Panc1 (cell line): ENCODE results near the gene NCKAP5L. TPM values are rescaled to one million over a fixed set of nuclear protein-coding genes. Genes with fewer than 3 reads are reported as not detected.

Experiments used
- ATAC-seq: fragments of 200-7000 bp; cut with Tn5 transposase; 2 replicates; pipeline ENCODE4 v1.9.1; 2020; ENCODE audit warnings: mild to moderate bottlenecking, moderate library complexity
- BruUV-seq: library from RNA; stranded (reverse); fragments of 400-500 nt; replicated peaks from 2 replicates; lab custom pipeline; 2021; lab: Mats Ljungman, UMichigan
- CTCF ChIA-PET: fragments of 300-600 bp; sonication (Branson Sonifier 250); formaldehyde crosslinking; loops from one replicate; lab custom pipeline; 2022; ENCODE audit warnings: antibody characterized with exemption; lab: Charles Lee
- POLR2A ChIA-PET: fragments of 300-600 bp; sonication (Branson Sonifier 250); formaldehyde crosslinking; loops from one replicate; lab custom pipeline; 2022; ENCODE audit warnings: antibody characterized with exemption; lab: Charles Lee
- DNase-seq: peaks from one replicate; pipeline ENCODE4 v3.0.0-alpha.2; 2010; ENCODE audit warnings: low read depth, low spot score
- H3K27ac ChIP-seq: 2 replicates; pipeline ENCODE4 v1.5.1; 2011; ENCODE audit warnings: mild to moderate bottlenecking, low read length, inconsistent platforms
- H3K27me3 ChIP-seq: fragments of 200-500 bp; sonication (Bioruptor generic); 2 replicates; pipeline ENCODE4 v1.6.0; 2014; ENCODE audit warnings: low read length, inconsistent platforms; ENCODE audit not compliant: control insufficient read depth, insufficient read depth
- H3K36me3 ChIP-seq: fragments of 200-500 bp; sonication (Bioruptor generic); 2 replicates; pipeline ENCODE4 v1.5.1; 2014; ENCODE audit warnings: inconsistent platforms, mild to moderate bottlenecking, low read length, moderate library complexity; ENCODE audit not compliant: control insufficient read depth, insufficient read depth
- H3K4me1 ChIP-seq: 2 replicates; pipeline ENCODE4 v1.5.1; 2011; ENCODE audit warnings: inconsistent platforms, mild to moderate bottlenecking, low read length, moderate library complexity; ENCODE audit not compliant: control insufficient read depth, insufficient read depth
- H3K4me3 ChIP-seq, 2 experiments: 2 replicates each; pipeline ENCODE4 v1.5.1; 2011 to 2012; ENCODE audit warnings: low read depth in 2 of 2, low read length in 2 of 2, mild to moderate bottlenecking in 2 of 2, inconsistent platforms in 1 of 2, moderate library complexity in 1 of 2
- H3K9me3 ChIP-seq: fragments of 200-500 bp; sonication (Bioruptor generic); 2 replicates; pipeline ENCODE4 v1.5.1; 2014; ENCODE audit warnings: low read depth, mild to moderate bottlenecking, inconsistent platforms, low read length, moderate library complexity; ENCODE audit not compliant: control insufficient read depth, insufficient read depth
- CTCF ChIP-seq: fragments of 450-650 bp; IDR thresholded peaks from 2 replicates; pipeline ENCODE4 v1.5.1; 2017; ENCODE audit warnings: mild to moderate bottlenecking
- POLR2AphosphoS5 ChIP-seq: IDR thresholded peaks from 2 replicates; pipeline ENCODE4 v1.6.1; 2012; ENCODE audit warnings: mild to moderate bottlenecking, low read depth, low read length, moderate library complexity
- SIN3A ChIP-seq: IDR thresholded peaks from 2 replicates; pipeline ENCODE4 v1.6.1; 2012; ENCODE audit warnings: low read depth, mild to moderate bottlenecking, low read length, moderate library complexity, borderline replicate concordance; ENCODE audit not compliant: insufficient read depth
- TCF7L2 ChIP-seq: IDR thresholded peaks from 2 replicates; pipeline ENCODE4 v1.6.1; 2011; ENCODE audit warnings: mild to moderate bottlenecking, low read depth, low read length, inconsistent platforms
- in situ Hi-C: cut with HindIII; loops from 2 replicates; pipeline ENCODE4 v1.10.0; 2016; ENCODE audit warnings: low sequenced_read_pairs, low pct_unique_long_range_greater_than_20kb
- intact Hi-C: fragments of 100-400 bp; cut with micrococcal nuclease; formaldehyde crosslinking; loops from one replicate; pipeline ENCODE4 v1.10.0; 2022; ENCODE audit not compliant: unreplicated experiment
- total RNA-seq: library from RNA; stranded (reverse); gene quantifications from one replicate; pipeline ENCODE4 v1.2.1, GENCODE V29; 2021; ENCODE audit not compliant: unreplicated experiment
- TF ChIP-seq, protein P1 (sequence below), 2 experiments: IDR thresholded peaks; 2 replicates each; pipeline ENCODE4 v1.6.1; 2011 to 2012; ENCODE audit warnings: low read depth in 2 of 2, control low read depth in 1 of 2, low read length in 1 of 2, mild to moderate bottlenecking in 1 of 2, moderate library complexity in 1 of 2; ENCODE audit not compliant: insufficient read depth in 1 of 2

Gene NCKAP5L
- total RNA-seq, 1 experiment from 2014 or later: 17.3 TPM

- no TSS peak for BruUV-seq
- Histone ChIP-seq H3K27me3 (no peaks in the 10 kb centered on the region), H3K4me1 (no peaks in the 10 kb centered on the region), H3K9me3 (no peaks in the 10 kb centered on the region), H3K36me3 (no peaks in the 10 kb centered on the region), H3K27ac (no peak overlapping the region), H3K4me3 (no peak overlapping the region)
- POLR2A ChIA-PET: no interaction called here
- no peak for TF ChIP-seq POLR2AphosphoS5
- TF ChIP-seq, protein P1, sequence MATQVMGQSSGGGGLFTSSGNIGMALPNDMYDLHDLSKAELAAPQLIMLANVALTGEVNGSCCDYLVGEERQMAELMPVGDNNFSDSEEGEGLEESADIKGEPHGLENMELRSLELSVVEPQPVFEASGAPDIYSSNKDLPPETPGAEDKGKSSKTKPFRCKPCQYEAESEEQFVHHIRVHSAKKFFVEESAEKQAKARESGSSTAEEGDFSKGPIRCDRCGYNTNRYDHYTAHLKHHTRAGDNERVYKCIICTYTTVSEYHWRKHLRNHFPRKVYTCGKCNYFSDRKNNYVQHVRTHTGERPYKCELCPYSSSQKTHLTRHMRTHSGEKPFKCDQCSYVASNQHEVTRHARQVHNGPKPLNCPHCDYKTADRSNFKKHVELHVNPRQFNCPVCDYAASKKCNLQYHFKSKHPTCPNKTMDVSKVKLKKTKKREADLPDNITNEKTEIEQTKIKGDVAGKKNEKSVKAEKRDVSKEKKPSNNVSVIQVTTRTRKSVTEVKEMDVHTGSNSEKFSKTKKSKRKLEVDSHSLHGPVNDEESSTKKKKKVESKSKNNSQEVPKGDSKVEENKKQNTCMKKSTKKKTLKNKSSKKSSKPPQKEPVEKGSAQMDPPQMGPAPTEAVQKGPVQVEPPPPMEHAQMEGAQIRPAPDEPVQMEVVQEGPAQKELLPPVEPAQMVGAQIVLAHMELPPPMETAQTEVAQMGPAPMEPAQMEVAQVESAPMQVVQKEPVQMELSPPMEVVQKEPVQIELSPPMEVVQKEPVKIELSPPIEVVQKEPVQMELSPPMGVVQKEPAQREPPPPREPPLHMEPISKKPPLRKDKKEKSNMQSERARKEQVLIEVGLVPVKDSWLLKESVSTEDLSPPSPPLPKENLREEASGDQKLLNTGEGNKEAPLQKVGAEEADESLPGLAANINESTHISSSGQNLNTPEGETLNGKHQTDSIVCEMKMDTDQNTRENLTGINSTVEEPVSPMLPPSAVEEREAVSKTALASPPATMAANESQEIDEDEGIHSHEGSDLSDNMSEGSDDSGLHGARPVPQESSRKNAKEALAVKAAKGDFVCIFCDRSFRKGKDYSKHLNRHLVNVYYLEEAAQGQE (IDR thresholded peaks at IDR 0.05; ENCODE audit: insufficient read depth in 1 of 2, low read depth in 2 of 2, low read length in 1 of 2): no peak
- TF ChIP-seq CTCF: no peak
- TF ChIP-seq SIN3A: no peak
- no peak for TF ChIP-seq TCF7L2
- CTCF ChIA-PET: interaction anchor here (1.3 kb wide), 1 partner anchor 27 kb away, joined by 3 read pairs; no protein-coding TSS in a partner anchor
- DNase-seq (no peak), ATAC-seq (no peak)
- intact Hi-C loops (no loop called here), in situ Hi-C loops (no loop called here)
Observed at GRCh38 chr12:49811961-49812401, 16.2 kb downstream of the NCKAP5L start.

GRCh38 chr12:49811136-49811535, 17.1 kb downstream of the NCKAP5L start:
- ChIA-PET POLR2A (no interaction called here), CTCF (interaction anchor here (1.3 kb wide), 1 partner anchor 28 kb away, joined by 3 read pairs; no protein-coding TSS in a partner anchor)
- Histone ChIP-seq H3K27me3 (no peaks in the 10 kb centered on the region), H3K9me3 (no peaks in the 10 kb centered on the region), H3K36me3 (no peaks in the 10 kb centered on the region), H3K27ac (no peak overlapping the region), H3K4me3 (no peak overlapping the region), H3K4me1 (no peaks in the 10 kb centered on the region)
- intact Hi-C loops (no loop called here), in situ Hi-C loops (no loop called here)
- ATAC-seq (peak; percentile 40; the same call in 1 of the 2 replicates), DNase-seq (no peak)
- BruUV-seq: no TSS peak
- TF ChIP-seq, protein P1 (IDR thresholded peaks at IDR 0.05; ENCODE audit: insufficient read depth in 1 of 2, low read depth in 2 of 2, low read length in 1 of 2): no peak
- TF ChIP-seq TCF7L2 (no peak), CTCF (no peak), POLR2AphosphoS5 (no peak), SIN3A (no peak)
